HT1080 (cell line): ENCODE results near the gene ILF3. TPM values are rescaled to one million over a fixed set of nuclear protein-coding genes. Genes with fewer than 3 reads are reported as not detected.

Source experiments
- DNase-seq: peaks from one replicate; pipeline ENCODE4 v3.0.0-alpha.2; 2015; ENCODE audit warnings: low read depth
- small RNA-seq: library from RNA; depleted of rRNA; stranded (forward); fragments of <200 nt; gene quantifications from one replicate; pipeline ENCODE3, GENCODE V24; 2014
- total RNA-seq: library from RNA; depleted of rRNA; stranded (reverse); fragments of >200 nt; shearing (Covaris generic); gene quantifications from 2 replicates; pipeline ENCODE4 v1.2.3, GENCODE V29; 2014; rRNA removed

Gene ILF3
- total RNA-seq, 1 experiment from 2014 or later = 184 TPM

DNA sequence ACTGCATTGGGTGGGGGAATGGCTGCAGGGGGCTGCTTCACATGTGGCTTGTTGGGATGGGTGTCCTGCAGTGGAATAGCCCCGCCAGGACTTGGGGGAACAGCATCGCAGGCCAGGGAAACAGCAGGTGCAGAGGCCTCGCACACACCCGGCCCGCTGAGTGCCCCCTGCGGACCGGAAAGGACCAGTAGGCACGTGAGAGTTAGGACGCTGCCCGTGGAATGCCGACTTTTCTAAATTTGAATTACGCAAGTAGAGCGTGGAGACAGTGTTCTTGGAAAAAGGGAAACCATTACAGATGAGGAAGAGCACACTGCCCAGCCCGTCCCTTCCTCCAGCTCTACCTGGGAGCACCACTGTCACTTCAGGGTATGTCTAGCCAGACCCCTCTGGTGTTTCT, 75.3 kb downstream of the ILF3 start:
- no peak for DNase-seq

DNA sequence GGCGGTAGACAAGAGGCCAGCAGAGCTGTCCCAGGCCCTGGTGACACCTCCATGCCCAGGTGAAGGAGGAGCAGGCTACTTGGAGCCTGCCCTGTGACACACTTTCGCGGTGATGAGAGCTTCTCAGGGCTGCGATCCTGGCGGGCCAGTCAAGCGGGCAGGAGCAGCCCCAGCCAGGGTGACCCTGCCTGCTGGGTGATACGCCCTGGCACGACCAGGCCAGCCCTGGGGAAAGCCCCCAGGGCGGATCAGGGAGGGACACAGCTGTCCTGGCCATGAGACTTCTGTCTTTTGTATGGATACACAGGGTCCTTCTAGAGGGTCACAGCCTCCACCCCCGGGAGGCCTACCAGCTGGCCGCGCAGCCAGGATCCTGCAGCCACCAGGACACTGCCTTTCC, 76.8 kb downstream of the ILF3 start:
- no peak for DNase-seq

DNA sequence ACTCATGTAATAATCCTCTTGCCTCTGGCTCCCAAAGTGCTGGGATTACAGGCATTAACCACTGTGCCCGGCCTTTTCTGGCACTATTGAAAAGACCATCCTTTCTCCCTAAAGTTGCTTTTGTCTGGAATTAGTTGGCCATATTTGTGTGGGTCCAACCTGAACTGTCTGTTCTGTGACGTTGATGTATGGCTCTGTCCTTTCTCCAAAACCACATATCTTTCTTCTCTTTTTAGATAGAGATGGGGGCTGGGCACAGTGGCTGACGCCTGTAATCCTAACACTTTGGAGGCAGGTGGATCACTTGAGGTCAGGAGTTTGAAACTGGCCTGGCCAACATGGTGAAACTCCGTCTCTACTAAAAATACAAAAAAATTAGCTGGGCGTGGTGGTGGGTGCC, 81.6 kb downstream of the ILF3 start:
- DNase-seq = no peak

DNA sequence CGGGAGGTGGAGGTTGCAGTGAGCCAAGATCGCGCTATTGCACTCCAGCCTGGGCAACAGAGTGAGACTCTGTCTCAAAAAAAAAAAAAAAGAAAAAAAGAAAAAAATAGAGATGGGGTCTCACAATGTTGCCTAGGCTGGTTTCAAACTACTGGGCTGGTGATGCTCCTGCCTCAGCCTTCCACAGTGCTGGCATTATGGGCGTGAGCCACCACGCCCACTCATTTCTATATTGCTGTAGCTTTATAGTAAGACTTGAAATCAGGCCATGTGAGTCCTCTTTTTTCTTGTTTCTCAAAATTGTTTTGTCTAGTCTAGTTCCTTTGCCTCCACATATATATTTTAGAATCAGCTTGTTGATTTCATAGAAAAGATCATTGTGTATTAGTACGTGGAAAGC, 82.0 kb downstream of the ILF3 start:
- no peak for DNase-seq

- DNase-seq = no peak
Measured at GRCh38 chr19:10736916-10737551, 82.9 kb downstream of the ILF3 start.

DNA sequence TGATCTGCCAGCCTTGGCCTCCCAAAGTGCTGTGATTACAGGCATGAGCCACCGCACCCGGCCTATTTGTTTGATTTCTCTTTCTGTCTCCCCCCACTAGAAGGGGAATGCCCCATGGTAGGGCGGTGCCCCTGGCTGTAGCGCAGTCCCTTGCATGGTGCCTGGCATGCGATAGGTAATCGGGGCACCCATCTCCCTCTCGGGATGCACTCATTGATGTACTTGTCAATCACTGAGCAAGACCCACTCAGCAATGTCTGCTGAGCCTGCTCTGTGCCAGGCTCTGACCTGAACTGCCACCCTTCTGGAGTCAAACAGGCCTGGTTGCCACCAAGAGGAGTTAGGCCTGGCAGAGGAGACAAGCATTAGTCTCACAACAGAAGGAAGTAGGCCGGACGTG, 83.6 kb downstream of the ILF3 start:
- no peak for DNase-seq

- no peak for DNase-seq
Measured at GRCh38 chr19:10740798-10741197, 86.7 kb downstream of the ILF3 start.

Small RNAs within 50 kb of the gene (small RNA-seq; reads per million reads assigned to genes)
- not detected for gene MIR638

Other genes starting within 250 kb of the ILF3 start
- 3.9 and 9.2 TPM in 2 replicates for gene PDE4A, start 233.8 kb upstream of the ILF3 start, total RNA-seq
- 72.1 and 76.0 TPM in 2 replicates for gene KEAP1, start 151.0 kb upstream of the ILF3 start, total RNA-seq
- 1.2 and 1.8 TPM in 2 replicates for gene S1PR5, start 136.9 kb upstream of the ILF3 start, total RNA-seq
- 31.8 and 36.8 TPM in 2 replicates for gene ATG4D, start 110.4 kb upstream of the ILF3 start, total RNA-seq
- 33.9 and 56.1 TPM in 2 replicates for gene KRI1, start 88.3 kb upstream of the ILF3 start, total RNA-seq
- gene CDKN2D, start 85.4 kb upstream of the ILF3 start, total RNA-seq = 6.3 and 14.5 TPM in 2 replicates
- 5.8 and 8.6 TPM in 2 replicates for gene AP1M2, start 67.0 kb upstream of the ILF3 start, total RNA-seq
- 1.6 and 1.8 TPM in 2 replicates for gene SLC44A2, start 28.8 kb upstream of the ILF3 start, total RNA-seq
- 41.2 and 42.2 TPM in 2 replicates for gene QTRT1, start 47.1 kb downstream of the ILF3 start, total RNA-seq
- 54.9 and 68.0 TPM in 2 replicates for gene DNM2, start 63.7 kb downstream of the ILF3 start, total RNA-seq
- gene TMED1, start 181.9 kb downstream of the ILF3 start, total RNA-seq = 49.2 and 55.8 TPM in 2 replicates
- gene C19orf38, start 194.1 kb downstream of the ILF3 start, total RNA-seq = not detected in 2 replicates
- 33.8 and 47.1 TPM in 2 replicates for gene CARM1, start 217.2 kb downstream of the ILF3 start, total RNA-seq